Measurements from ENCODE around the gene SAMD8.

The SAMD8 gene

GRCh38 chr10:75111365-75111906 lies at the start of gene SAMD8:
TSS of gene SAMD8 (plus strand) at chr10:75111656. CDS start at chr10:75150529, 38,873 bp downstream.
- no peak for TF ChIP-seq ZNF274 (IDR thresholded peaks at IDR 0.05; ENCODE audit: low read depth, low read length)
- H3K4me3 ChIP-seq (ENCODE audit: low read length) = peak within 1 kb of the TSS; percentile 85

GRCh38 chr10:75061709-75062505 lies 49.5 kb upstream of the SAMD8 start:
- no peak overlapping the region for H3K4me3 ChIP-seq (ENCODE audit: low read length)
- TF ChIP-seq ZNF274 (IDR thresholded peaks at IDR 0.05; ENCODE audit: low read depth, low read length) = no peak

GRCh38 chr10:75062506-75063299 lies 48.8 kb upstream of the SAMD8 start:
- no peak overlapping the region for H3K4me3 ChIP-seq (ENCODE audit: low read length)
- no peak for TF ChIP-seq ZNF274 (IDR thresholded peaks at IDR 0.05; ENCODE audit: low read depth, low read length)

DNA sequence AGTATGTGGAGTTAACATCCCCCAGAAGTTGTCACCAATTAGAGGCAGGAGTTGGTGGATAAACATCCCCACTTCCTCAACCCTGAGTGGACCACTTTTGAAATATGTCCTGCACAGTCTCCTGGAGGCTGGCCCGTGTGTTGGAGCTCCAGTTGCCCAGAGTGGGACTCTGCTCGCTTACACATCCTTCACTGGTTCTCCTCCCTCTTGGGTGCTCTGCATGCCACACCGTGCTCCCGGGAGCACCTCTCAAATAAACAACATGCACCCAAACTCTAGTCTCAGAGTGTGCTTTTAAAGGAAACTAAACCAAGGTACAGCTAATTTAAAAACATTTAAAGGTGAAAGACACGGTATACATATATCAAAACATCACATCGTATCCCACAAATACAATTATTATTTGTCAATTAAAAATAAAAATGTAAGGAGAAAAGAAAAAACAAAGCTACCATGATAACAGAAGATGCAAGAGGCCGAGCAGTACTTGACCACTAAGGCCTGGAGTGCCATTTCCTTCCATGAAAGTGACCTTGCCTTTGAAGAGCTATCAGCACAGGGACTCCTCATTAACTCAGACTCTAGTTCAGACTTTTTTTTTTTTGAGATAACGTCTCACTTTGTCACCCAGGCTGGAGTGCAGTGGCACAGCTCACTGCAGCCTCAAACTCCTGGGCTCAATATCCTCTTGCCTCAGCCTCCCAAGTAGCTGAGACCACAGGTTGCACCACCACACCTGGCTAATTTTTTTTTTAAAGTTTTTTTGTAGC lies 47.8 kb upstream of the SAMD8 start:
- TF ChIP-seq ZNF274 (IDR thresholded peaks at IDR 0.05; ENCODE audit: low read depth, low read length) = no peak

DNA sequence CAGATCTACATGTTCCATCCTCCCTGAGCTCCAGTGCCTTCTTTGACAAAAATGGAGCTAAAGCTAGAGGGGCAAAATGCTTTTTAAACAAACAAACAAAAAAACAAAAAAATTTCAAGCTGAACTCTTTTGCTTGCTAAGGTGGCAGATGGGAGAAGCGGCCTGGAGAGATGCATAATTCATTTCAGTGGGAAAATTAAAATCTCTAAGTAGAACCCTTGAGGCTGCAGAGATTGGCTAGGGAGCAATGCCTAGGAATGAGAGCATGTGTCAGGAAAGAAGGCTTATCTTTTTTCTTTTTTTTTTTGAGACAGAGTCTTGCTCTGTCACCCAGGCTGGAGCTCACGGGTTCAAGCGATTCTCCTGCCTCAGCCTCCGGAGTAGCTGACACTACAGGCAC lies 46.4 kb upstream of the SAMD8 start:
- no peak for TF ChIP-seq ZNF274 (IDR thresholded peaks at IDR 0.05; ENCODE audit: low read depth, low read length)
- no peak overlapping the region for H3K4me3 ChIP-seq (ENCODE audit: low read length)

More for the DNA sequence above, 47.8 kb upstream of the SAMD8 start:
- no peak overlapping the region for H3K4me3 ChIP-seq (ENCODE audit: low read length)

DNA sequence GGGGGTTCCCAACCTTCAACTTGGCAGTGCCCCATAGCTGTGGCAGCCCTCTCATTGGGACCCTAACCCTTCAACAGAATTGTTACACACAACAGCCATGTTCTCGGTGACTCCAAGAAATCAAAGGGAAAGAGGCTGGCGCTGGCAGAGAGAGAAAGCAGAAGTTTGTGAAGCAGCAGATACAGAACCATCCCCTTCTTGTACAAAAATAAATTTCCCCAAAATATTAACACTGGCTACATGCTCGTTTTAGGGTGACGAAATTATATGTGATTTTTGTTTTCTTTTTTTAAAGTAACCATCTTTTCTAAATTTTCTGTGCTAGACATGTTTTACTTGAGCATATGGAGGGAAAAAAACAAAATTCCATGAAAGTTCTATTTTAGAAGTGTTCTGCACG lies 45.2 kb upstream of the SAMD8 start:
- no peak for TF ChIP-seq ZNF274 (IDR thresholded peaks at IDR 0.05; ENCODE audit: low read depth, low read length)
- H3K4me3 ChIP-seq (ENCODE audit: low read length) = no peak overlapping the region

DNA sequence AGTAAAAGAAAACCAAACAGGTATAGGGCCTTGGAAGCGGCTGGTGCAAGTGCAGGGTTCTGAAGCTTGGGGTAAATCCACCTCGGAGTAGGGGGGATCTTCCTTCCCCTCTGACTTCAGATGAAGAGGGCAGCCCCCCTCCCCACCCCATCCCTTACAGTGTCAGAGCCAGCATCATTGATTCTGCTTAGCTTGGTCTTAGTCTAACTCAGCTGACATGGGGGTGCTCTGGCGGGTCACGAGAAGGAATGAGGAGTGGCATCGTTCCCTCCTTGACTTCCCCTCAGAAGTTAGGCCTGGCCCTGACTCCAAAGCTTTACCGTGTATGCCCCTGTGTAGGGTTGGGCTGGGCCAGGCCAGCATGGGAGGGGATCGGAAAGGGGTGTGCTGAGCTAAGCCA lies 44.2 kb upstream of the SAMD8 start:
- H3K4me3 ChIP-seq (ENCODE audit: low read length) = no peak overlapping the region
- no peak for TF ChIP-seq ZNF274 (IDR thresholded peaks at IDR 0.05; ENCODE audit: low read depth, low read length)

DNA sequence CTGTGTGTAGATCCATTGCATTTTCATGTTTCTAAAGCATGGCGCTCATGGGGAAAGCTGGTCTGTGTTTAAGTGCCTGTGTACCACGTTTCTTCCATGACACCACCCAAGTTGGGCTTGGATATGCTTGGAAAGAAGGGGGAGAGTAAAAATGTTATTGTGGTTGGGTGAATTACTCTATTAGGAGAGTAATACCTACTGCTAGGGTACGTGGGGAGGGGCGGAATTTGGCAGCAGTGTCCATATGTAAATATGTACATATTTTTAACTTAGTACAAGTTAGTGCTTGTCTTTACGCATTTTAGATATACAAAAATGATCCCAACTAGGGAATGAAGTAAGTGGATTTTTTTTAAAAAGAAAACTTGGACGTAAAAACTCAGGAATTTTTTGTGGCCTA lies 42.9 kb upstream of the SAMD8 start:
- no peak overlapping the region for H3K4me3 ChIP-seq (ENCODE audit: low read length)
- no peak for TF ChIP-seq ZNF274 (IDR thresholded peaks at IDR 0.05; ENCODE audit: low read depth, low read length)

DNA sequence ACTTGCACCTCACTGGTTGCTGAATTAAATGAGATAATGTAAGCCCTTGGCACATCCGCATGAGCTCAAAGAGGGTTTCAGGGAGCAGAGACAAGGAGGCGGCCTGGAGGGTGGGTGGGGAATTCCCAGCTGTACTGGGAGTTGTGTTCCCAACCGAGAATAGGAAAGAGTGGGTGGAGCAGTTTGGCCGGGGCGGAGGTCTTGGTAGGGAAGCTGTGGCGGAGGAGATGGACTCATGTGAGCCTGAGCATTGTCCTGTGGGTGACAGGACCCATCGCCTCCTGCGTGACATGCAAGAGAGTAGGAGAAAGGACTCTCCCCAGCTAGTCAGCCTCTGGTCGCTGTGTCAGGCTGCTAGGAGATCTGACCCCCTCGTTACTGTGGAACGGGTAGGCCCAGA lies 41.0 kb upstream of the SAMD8 start:
- TF ChIP-seq ZNF274 (IDR thresholded peaks at IDR 0.05; ENCODE audit: low read depth, low read length) = no peak
- no peak overlapping the region for H3K4me3 ChIP-seq (ENCODE audit: low read length)

GRCh38 chr10:75070961-75071428 lies 40.5 kb upstream of the SAMD8 start:
- H3K4me3 ChIP-seq (ENCODE audit: low read length) = no peak overlapping the region
- TF ChIP-seq ZNF274 (IDR thresholded peaks at IDR 0.05; ENCODE audit: low read depth, low read length) = no peak

DNA sequence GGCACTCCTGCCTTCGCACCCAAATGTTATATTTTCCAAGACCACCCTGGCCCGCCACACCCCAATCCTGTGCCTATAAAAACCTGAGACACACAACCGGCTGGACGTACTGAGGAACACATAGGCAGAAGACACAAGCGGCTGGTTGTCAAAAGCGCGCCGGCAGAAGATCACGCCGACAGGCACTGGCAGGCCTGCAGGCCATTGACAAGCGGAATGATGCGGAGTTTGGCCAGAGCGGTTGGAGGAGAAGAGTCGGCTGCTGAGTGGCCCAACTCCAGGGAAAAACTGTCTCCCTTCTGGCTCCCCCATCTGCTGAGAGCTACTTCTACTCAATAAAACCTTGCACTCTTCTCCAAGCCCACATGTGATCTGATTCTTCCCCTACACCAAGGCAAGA lies 39.7 kb upstream of the SAMD8 start:
- no peak for TF ChIP-seq ZNF274 (IDR thresholded peaks at IDR 0.05; ENCODE audit: low read depth, low read length)
- H3K4me3 ChIP-seq (ENCODE audit: low read length) = no peak overlapping the region

DNA sequence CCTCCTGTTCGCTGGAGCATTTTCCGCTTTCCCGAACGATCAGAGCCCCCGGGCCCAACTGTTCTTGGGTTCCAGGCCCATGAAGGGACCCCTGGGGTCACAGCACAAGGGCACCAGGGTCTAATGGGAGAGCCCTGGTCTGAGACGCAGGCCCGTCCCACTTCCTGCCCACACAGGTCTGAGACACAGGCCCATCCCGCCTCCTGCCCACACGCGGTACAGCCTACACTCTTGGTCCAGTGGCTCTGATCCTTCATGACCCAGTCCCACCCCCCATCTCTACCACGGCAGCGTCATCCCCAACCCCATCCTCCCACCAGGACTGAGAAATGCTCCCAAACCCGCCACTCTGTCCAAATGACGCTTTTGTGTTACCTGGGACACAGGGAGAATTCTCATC lies 38.7 kb upstream of the SAMD8 start:
- no peak for TF ChIP-seq ZNF274 (IDR thresholded peaks at IDR 0.05; ENCODE audit: low read depth, low read length)
- no peak overlapping the region for H3K4me3 ChIP-seq (ENCODE audit: low read length)

DNA sequence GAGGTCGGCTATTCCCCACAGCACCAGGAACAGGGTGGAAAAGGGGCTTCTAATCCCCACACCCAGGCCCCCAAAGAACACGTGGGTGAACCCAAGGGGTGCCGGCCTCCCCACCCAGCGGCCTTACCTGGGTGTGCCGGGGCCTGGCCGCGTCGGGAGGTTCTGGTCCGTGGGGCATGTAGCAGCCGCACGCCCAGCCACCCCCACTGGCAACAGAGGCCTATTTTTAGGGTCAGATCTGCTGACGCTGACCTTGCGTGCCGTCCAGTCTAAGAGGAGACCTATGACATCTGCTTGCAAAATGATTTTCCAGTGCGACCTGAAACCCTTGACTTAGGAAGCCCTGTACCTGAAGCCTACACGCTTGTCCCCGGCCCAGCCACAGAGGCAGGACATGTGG lies 38.0 kb upstream of the SAMD8 start:
- TF ChIP-seq ZNF274 (IDR thresholded peaks at IDR 0.05; ENCODE audit: low read depth, low read length) = no peak
- no peak overlapping the region for H3K4me3 ChIP-seq (ENCODE audit: low read length)
